Activated gamma-delta T cell treated with Interleukin-2 at 50 U/mL for 16 hours (primary cell): Measurements from ENCODE around the gene SLC35F5.
"Not testable (repeated sequence)": the region's sequence is repeated elsewhere in the genome, so short reads cannot be mapped to it uniquely, and the experiment has no call there.

Experiments
- DNase-seq: peaks from one replicate; pipeline ENCODE4 v3.0.0-alpha.2; 2020

The SLC35F5 gene

DNA sequence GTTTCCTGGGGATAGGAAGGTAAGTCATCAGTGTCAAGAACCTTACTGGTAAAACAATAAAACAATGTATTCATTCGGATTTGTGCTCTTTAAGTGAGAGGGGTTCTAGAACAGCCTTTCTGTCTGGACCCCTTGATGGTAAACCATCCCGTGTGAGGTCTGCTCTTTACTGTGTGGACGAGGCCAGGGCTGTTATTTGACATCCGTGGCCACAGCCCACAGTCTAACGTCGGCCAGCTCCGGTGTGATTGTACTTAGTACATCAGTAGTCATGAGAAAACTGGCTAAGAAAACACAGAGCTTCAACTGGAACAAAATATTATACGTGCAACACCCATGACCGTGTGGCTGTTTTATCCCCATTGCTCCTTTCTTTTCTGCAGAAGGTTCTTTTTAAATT lies 62.0 kb downstream of the SLC35F5 start:
- DNase-seq: no peak

- DNase-seq: no peak
Observed at GRCh38 chr2:113692698-113693428, 63.6 kb downstream of the SLC35F5 start.

DNA sequence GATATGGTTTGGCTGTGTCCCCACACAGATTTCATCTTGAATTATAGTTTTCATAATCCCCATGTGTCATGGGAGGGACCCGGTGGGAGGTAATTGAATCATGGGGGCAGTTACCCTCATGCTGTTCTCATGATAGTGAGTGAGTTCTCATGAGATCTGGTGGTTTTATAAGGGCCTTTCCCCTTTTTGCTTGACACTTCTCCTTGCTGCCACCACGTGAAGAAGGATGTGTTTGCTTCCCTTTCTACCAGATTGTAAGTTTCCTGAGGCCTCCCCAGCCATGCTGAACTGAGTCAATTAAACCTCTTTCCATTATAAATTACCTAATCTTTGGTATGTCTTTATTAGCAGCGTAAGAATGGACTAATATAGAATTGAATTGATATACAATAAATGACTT lies 65.6 kb downstream of the SLC35F5 start:
- not testable (repeated sequence) for DNase-seq

GRCh38 chr2:113686537-113686936 lies 69.9 kb downstream of the SLC35F5 start:
- no peak for DNase-seq

DNA sequence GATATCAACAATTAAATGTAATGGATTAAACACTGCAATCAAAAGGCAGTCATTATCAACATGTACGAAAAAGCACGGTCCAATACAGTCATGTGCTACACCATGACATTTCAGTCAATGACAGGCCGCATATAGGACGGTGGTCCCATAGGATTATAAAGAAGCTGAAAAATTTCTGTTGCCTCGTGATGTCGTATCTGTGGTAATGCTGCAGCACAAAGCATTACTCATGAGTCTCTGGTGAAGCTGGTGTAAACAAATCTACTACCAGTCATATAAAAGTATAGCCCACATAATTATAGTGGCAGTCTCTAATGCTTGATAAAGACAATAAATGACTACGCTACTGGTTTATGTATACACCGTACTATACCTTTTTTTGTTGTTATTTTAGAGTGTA lies 71.0 kb downstream of the SLC35F5 start:
- DNase-seq: no peak

GRCh38 chr2:113679457-113679856 lies 77.0 kb downstream of the SLC35F5 start:
- DNase-seq: peak; percentile 15

- no peak for DNase-seq
Observed at GRCh38 chr2:113677330-113677729, 79.1 kb downstream of the SLC35F5 start.

- DNase-seq: no peak
Observed at GRCh38 chr2:113676623-113677266, 79.7 kb downstream of the SLC35F5 start.

DNA sequence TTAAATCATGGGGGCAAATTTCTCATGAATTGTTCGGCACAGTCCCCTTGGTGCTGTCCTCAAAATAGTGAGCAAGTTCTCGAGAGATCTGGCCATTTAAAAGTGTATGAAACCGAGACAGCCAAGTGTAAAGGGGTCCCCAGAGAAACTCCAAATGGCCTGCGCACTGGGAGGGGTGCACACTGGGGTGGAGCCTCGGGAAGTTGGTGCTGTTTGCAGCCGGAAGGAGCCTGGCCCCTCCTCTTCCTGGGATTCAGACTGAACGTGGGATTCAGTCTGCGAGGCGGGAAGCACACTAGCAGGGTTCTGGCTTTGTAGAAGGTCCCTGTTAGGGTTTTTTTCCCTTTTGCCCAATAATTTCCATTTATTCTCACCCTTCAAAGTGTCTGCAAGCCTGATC lies 80.6 kb downstream of the SLC35F5 start:
- DNase-seq: no peak

GRCh38 chr2:113672326-113672932 lies 84.0 kb downstream of the SLC35F5 start:
- no peak for DNase-seq

GRCh38 chr2:113669013-113669412 lies 87.4 kb downstream of the SLC35F5 start:
- DNase-seq: not testable (repeated sequence)

DNA sequence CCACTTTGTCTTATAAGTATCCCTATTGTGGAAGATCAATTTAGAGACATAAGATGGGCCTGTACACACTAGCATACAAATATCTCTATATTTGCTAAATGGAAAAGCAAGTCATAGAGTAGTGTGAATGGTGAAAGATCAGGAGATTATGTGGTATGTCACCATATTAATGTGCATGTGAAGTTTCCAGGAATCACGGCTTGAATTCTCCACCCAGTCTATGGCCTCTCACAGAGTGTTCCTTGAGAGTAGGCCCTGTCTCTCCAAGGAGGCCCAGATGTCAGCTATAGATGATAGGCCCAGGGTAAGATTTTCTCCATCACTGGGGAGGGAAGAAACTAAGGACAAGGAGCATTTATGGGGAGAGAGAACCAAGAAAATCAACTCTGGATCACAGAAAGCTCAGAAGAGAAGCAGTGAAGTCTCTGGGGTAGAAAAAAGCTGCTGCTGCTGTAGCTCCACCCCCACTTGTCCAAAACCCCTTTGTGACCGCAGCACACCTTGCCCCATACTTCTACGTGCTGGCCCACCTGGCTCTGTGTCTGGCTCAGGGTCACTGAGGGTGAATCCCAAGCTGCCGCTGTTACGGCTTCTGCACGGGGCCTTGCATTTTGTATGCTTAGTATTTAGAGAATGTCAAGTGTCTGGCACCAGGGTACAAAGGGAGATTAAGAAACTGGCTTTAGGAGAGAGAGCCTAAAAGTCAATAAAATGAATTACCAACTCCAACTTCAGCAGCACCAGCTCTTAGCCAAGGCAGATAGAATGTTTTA lies 91.5 kb downstream of the SLC35F5 start:
- not testable (repeated sequence) for DNase-seq

GRCh38 chr2:113663285-113664060 lies 93.0 kb downstream of the SLC35F5 start:
- not testable (repeated sequence) for DNase-seq
